ENCODE measurements around the gene ITGB3BP.

Gene ITGB3BP

GRCh38 chr1:63509718-63510117 lies 13.3 kb downstream of the ITGB3BP start:
- no peak overlapping the region for H3K4me3 ChIP-seq (ENCODE audit: low read depth, low read length)
- TF ChIP-seq, protein P1, sequence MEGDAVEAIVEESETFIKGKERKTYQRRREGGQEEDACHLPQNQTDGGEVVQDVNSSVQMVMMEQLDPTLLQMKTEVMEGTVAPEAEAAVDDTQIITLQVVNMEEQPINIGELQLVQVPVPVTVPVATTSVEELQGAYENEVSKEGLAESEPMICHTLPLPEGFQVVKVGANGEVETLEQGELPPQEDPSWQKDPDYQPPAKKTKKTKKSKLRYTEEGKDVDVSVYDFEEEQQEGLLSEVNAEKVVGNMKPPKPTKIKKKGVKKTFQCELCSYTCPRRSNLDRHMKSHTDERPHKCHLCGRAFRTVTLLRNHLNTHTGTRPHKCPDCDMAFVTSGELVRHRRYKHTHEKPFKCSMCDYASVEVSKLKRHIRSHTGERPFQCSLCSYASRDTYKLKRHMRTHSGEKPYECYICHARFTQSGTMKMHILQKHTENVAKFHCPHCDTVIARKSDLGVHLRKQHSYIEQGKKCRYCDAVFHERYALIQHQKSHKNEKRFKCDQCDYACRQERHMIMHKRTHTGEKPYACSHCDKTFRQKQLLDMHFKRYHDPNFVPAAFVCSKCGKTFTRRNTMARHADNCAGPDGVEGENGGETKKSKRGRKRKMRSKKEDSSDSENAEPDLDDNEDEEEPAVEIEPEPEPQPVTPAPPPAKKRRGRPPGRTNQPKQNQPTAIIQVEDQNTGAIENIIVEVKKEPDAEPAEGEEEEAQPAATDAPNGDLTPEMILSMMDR (IDR thresholded peaks at IDR 0.05; ENCODE audit: low read depth, low read length): no peak

DNA sequence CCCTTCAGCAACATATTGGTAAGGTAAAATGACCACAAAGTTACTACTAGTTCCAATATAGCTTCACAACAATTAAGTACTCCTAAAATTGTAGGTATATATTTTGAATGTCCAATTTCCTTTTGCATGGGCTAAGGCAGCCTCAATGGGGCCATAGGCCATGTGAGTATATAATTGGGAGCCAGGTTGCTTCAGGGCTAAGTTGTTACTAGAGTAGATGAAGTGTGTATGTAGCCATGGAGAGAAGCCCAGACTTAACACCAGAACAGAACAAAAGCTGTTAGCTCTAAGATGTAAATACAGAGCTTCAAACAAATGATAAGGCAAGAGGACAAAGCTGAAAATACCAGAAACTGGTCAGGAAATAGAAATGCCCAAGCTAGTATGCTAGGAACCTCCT lies 16.2 kb downstream of the ITGB3BP start:
- H3K4me3 ChIP-seq (ENCODE audit: low read depth, low read length): no peak overlapping the region
- TF ChIP-seq, protein P1 (IDR thresholded peaks at IDR 0.05; ENCODE audit: low read depth, low read length): no peak

GRCh38 chr1:63501256-63501655 lies 21.8 kb downstream of the ITGB3BP start:
- no peak overlapping the region for H3K4me3 ChIP-seq (ENCODE audit: low read depth, low read length)
- TF ChIP-seq, protein P1 (IDR thresholded peaks at IDR 0.05; ENCODE audit: low read depth, low read length): no peak

DNA sequence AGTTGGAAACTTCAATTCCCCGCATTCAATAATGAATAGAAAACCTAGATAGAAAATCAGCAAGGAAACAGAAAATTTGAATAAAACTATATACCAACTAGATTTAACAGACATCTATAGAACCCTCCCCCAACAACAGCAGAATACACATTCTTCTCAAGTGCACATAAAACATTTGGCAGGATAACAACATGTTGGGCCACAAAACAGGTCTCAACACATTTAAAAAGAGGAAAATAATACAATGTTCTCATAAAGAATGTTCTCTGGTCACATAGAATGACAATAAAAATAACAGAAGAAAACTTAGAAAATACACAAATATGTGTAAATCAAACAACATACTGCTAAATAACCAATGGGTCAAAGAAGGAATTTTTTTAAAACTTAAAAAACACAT lies 24.9 kb downstream of the ITGB3BP start:
- TF ChIP-seq, protein P1 (IDR thresholded peaks at IDR 0.05; ENCODE audit: low read depth, low read length): no peak
- no peak overlapping the region for H3K4me3 ChIP-seq (ENCODE audit: low read depth, low read length)

- no peak overlapping the region for H3K4me3 ChIP-seq (ENCODE audit: low read depth, low read length)
- TF ChIP-seq, protein P1 (IDR thresholded peaks at IDR 0.05; ENCODE audit: low read depth, low read length): no peak
Measured at GRCh38 chr1:63497577-63497976, 25.4 kb downstream of the ITGB3BP start.

DNA sequence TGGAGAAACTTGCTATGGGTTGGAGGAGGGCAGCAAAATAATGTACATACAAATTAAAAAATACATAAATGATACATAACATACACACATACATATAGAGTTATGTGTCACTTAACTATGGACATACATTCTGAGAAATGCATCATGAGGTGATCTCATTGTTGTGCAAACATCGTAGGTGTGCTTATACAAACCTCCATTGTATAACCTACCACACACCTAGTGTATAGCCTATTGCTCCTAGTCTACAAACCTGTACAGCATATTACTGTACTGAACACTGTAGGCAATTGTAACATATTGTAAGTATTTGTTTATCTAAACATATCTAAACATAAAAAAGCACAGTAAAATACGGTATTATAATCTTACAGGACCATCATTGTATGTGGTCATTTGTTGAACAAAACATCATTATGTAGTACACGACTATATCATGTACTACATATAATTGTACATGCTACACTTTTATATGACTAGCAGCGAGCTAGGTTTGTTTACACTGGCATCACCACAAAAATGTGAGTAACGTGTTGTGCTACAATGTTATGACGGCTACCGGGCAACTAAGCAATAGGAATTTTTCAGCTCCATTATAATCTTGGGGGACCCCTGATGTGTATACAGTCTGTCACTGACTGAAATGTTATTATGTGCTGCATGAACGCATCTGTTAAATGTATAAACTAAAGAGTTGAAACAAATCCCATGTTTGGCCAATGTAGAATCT lies 35.5 kb downstream of the ITGB3BP start:
- TF ChIP-seq, protein P1 (IDR thresholded peaks at IDR 0.05; ENCODE audit: low read depth, low read length): no peak
- no peak overlapping the region for H3K4me3 ChIP-seq (ENCODE audit: low read depth, low read length)

GRCh38 chr1:63486629-63487028 lies 36.4 kb downstream of the ITGB3BP start:
- TF ChIP-seq, protein P1 (IDR thresholded peaks at IDR 0.05; ENCODE audit: low read depth, low read length): no peak
- no peak overlapping the region for H3K4me3 ChIP-seq (ENCODE audit: low read depth, low read length)
